ENCODE measurements around the gene SH3RF3.

Gene SH3RF3

GRCh38 chr2:109185338-109185737 is 56.3 kb downstream of the SH3RF3 start:
- H3K4me3 ChIP-seq (replicated peaks; ENCODE audit: low read depth, low read length) = no peak overlapping the region
- DNase-seq (ENCODE audit: low read depth) = peak; percentile 66
- TF ChIP-seq, protein P1, sequence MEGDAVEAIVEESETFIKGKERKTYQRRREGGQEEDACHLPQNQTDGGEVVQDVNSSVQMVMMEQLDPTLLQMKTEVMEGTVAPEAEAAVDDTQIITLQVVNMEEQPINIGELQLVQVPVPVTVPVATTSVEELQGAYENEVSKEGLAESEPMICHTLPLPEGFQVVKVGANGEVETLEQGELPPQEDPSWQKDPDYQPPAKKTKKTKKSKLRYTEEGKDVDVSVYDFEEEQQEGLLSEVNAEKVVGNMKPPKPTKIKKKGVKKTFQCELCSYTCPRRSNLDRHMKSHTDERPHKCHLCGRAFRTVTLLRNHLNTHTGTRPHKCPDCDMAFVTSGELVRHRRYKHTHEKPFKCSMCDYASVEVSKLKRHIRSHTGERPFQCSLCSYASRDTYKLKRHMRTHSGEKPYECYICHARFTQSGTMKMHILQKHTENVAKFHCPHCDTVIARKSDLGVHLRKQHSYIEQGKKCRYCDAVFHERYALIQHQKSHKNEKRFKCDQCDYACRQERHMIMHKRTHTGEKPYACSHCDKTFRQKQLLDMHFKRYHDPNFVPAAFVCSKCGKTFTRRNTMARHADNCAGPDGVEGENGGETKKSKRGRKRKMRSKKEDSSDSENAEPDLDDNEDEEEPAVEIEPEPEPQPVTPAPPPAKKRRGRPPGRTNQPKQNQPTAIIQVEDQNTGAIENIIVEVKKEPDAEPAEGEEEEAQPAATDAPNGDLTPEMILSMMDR (IDR thresholded peaks at IDR 0.05; ENCODE audit: low read length, missing control alignments) = no peak

DNA sequence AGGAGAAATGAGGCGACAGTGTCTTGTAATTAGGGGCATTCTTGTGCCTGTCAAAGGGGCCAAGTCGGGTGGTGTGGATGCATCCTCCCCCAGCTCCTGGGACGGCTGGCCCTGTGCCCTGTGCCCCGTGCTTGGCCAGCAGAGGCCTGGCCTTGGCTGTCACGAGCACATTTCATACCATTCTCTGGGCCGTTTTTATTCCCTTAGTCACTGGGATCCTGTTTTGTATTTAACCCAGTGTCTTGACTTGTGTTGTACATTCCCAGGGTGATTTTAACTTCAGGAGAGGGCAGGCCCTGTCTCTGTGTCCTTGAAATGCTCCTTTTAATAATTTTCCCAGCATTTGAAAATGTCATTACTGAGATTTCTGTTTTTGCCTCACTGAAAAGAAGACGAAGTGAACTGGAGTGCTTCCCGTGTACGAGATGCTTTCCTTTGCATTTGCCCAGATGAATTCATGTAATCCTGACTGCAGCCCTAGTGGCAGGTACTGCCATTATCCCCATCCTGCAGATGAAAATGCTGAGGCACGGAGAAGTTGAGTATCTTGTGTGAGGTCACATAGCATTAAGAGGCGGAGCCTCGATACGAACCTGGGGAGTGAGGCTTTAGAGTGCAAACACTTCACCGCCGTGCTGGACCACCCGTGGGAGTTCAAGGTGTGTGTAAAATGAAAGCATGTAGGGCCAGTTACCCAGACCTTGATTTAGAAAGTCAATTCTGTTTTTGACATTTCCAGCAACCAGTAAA is 57.0 kb downstream of the SH3RF3 start:
- TF ChIP-seq, protein P1 (IDR thresholded peaks at IDR 0.05; ENCODE audit: low read length, missing control alignments) = no peak
- DNase-seq (ENCODE audit: low read depth) = peak; percentile 80
- no peak overlapping the region for H3K4me3 ChIP-seq (replicated peaks; ENCODE audit: low read depth, low read length)

DNA sequence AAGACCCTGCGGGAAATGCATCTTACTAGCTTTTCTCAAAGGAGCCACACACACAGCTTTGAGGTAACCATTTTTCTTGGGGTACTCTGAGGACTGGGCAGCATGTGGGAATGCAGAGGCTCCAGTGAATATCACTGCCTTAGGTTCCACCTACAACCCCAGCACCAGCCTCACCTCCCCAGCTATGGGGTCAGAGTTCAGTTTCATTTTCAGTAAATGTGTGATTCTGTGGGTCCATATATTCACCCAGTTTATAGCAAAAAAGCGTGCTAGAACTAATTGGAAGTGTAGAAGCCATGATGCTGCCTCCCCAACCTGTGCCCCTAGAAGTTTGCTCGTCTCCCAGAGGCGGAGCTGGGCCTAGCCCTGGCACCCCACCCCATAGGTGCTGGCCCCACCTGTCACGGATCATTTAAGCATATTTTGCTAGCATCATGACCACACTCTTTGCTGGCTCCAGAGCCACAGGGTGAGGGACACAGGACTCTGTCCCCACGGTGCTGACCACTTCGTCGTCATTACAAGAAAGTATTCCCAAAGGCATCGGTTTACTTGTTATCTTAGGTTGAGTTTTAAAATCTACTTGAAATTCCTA is 57.7 kb downstream of the SH3RF3 start:
- H3K4me3 ChIP-seq (replicated peaks; ENCODE audit: low read depth, low read length) = no peak overlapping the region
- no peak for DNase-seq (ENCODE audit: low read depth)
- TF ChIP-seq, protein P1 (IDR thresholded peaks at IDR 0.05; ENCODE audit: low read length, missing control alignments) = no peak

GRCh38 chr2:109187711-109188495 is 58.9 kb downstream of the SH3RF3 start:
- TF ChIP-seq, protein P1 (IDR thresholded peaks at IDR 0.05; ENCODE audit: low read length, missing control alignments) = no peak
- H3K4me3 ChIP-seq (replicated peaks; ENCODE audit: low read depth, low read length) = no peak overlapping the region

DNA sequence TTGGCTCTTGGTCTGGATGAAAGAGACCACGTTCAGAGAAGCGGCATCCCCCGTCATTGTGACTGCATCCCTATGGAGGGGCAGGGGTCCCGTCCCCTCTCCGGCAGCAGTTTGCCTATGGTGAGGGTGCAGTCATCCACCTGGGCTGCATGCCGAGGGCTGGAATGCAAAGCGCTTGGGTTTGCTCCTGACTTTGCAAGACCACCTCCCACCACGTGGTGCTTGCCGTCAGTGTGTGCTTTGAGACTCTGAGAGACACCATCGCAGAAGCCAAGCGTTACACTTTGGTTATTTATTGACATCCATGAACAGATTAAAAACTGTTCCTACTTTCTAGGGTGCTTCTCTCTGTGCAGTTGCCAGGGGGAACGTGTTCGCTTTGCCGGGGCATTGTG is 59.5 kb downstream of the SH3RF3 start:
- no peak for DNase-seq (ENCODE audit: low read depth)
- TF ChIP-seq, protein P1 (IDR thresholded peaks at IDR 0.05; ENCODE audit: low read length, missing control alignments) = no peak
- no peak overlapping the region for H3K4me3 ChIP-seq (replicated peaks; ENCODE audit: low read depth, low read length)

More at GRCh38 chr2:109187711-109188495, 58.9 kb downstream of the SH3RF3 start:
- no peak for DNase-seq (ENCODE audit: low read depth)

DNA sequence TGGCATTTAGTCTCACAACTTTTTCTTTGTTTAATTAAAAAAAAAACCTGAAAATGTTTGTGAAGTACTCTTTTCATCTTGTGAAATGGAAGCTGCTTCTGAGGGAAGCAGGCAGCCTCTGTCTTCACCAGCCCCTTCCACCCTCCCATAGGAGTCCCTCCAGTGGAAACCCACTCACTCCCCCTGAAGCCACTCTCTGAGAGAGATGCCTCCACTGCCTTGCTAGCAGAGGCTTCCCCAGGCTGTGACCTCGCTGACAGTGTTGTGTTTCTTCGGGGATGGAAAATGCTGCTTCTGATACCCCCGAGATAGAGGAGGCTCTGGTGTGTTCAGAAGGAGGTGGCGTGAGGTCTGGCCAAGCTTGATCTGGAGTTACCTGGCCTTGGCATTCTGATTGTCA is 59.9 kb downstream of the SH3RF3 start:
- no peak for DNase-seq (ENCODE audit: low read depth)
- no peak overlapping the region for H3K4me3 ChIP-seq (replicated peaks; ENCODE audit: low read depth, low read length)
- TF ChIP-seq, protein P1 (IDR thresholded peaks at IDR 0.05; ENCODE audit: low read length, missing control alignments) = no peak
